ENCODE measurements around the gene GFOD1. TPM values are rescaled to one million over a fixed set of nuclear protein-coding genes. Genes with fewer than 3 reads are reported as not detected.

The GFOD1 gene
- polyA plus RNA-seq, 4 donors = 1.1 to 2.0 (median 1.9) TPM

- no peak for DNase-seq (ENCODE audit: low read depth in 4 of 4, low spot score in 2 of 4)
Measured at GRCh38 chr6:13488015-13488895, 855 bp upstream of the GFOD1 start.

DNA sequence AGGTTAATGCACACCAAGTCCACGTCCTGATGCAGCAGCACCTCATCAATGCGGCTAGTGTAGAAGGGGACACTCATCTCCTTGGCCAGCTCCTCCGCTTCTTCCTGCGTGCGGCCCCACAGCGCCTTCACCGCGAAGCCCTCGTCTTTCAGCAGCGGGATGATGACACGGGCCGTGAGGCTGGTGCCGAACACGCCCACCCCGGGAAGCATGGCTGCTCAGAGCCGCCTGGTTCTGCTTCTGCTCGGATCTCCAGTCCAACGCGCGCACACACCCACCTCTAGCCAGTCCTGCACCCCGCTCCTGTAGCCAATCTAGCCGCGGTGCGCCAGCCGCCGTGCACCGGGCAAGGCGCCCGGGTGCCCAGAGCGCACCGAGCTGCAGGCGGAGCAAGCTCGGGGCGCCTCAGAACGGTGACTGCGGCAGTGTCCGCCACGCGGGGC lies 700 bp downstream of the GFOD1 start:
- DNase-seq (ENCODE audit: low read depth in 4 of 4, low spot score in 2 of 4) = no peak

DNA sequence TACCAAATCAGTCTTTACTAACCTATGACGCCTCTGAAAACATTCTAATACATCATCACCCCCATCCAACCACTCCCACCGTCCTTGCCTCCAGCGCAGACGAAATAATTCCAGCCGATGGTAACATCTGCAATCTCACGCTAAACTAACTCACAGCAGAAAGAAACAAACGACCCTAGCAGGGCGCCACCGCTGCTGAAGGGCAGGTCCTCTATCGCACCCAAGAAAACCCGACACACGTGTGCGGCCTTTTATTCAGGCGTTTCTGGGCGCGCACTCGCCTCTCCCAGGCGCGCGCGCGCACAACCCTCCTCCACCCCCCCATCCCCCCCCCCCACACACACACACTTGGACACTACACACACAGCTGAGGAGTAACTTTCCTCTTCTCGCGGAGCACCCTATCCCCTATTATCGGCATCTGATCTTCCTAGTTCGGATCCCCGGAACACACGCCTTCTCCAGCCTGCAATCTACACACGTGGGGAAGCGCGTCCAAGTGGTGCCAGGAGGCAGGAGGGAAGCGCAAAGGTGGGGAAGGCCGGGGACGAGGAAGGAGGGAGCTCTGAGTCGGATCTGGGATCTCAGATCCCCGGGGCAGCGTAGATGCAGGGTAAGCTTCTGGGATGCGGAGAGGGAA lies 1.4 kb downstream of the GFOD1 start:
- DNase-seq (ENCODE audit: low read depth in 4 of 4, low spot score in 2 of 4) = no peak

- DNase-seq (ENCODE audit: low read depth in 4 of 4, low spot score in 2 of 4) = no peak
Measured at GRCh38 chr6:13485303-13485702, 2.1 kb downstream of the GFOD1 start.

- DNase-seq (ENCODE audit: low read depth in 4 of 4, low spot score in 2 of 4) = no peak
Measured at GRCh38 chr6:13484827-13485226, 2.6 kb downstream of the GFOD1 start.

GRCh38 chr6:13484138-13484708 lies 3.2 kb downstream of the GFOD1 start:
- no peak for DNase-seq (ENCODE audit: low read depth in 4 of 4, low spot score in 2 of 4)

- DNase-seq (ENCODE audit: low read depth in 4 of 4, low spot score in 2 of 4) = no peak
Measured at GRCh38 chr6:13480631-13481501, 6.5 kb downstream of the GFOD1 start.

- no peak for DNase-seq (ENCODE audit: low read depth in 4 of 4, low spot score in 2 of 4)
Measured at GRCh38 chr6:13479971-13480434, 7.4 kb downstream of the GFOD1 start.

DNA sequence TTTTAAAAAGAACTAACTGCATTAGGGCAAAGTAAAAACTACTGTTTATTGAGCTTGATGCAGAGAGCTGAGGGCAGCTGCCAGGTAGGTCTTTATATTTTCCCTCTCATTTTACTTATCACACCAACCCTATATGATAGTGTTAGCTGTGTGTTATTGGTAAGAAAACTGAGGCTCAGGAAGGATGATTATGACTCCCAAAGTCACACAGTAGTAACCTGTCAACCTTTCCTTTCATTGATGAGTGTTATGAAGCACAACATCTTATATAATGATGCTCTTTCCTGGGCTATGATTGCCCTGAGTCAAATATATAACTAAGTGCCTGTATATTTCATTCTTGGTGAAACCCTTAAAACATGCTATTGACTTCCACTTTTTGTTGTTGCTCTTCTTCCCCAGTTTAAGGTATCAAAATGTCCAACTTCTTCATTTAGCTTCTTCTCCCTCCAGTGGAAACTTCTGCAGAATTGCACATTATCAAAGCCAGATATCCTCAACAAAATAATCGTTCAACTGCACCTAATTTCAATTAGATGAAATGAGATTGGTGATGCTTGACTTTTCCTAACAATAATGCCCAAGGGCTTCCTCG lies 8.1 kb downstream of the GFOD1 start:
- DNase-seq (ENCODE audit: low read depth in 4 of 4, low spot score in 2 of 4) = no peak

DNA sequence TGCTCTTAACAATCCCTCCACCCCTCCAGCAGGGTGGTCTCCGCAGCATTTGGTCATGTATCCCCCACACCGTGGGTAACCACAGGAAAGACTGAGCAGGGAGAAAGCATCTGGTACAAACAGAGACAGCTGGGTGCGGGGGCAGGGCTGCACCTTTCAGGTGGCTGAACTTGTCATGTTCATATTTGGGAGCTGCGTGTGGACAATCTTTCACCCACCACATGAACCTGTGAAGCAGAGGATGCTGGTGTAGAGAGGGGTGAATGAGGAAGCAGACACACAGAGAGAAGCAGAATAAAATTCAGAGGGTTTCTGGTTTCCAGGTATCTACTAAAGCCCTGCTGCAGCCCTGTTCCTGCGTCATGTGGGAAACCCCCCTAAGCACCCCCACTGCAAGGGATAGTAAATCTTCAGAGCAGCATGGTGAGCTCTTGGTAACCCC lies 8.9 kb downstream of the GFOD1 start:
- no peak for DNase-seq (ENCODE audit: low read depth in 4 of 4, low spot score in 2 of 4)

DNA sequence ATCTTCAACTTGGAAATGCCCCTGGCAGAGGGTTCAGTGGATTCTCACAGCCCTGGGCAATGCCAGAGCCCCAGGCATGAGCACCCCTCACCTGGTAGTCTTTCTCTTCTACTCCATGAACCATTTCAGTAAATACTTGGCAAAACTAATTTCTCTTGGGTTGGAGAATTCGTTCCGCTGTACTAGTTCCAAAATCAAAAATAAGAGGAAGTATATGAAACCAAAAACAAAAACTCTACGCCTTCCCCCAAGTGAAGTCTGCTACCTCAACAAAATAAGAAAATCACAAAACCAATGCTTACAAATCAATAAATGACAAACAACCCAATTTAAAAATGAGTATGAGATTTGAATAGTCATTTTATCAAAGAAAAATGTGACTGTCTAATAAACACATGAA lies 12.6 kb downstream of the GFOD1 start:
- no peak for DNase-seq (ENCODE audit: low read depth in 4 of 4, low spot score in 2 of 4)

GRCh38 chr6:13474360-13474759 lies 13.0 kb downstream of the GFOD1 start:
- DNase-seq (ENCODE audit: low read depth in 4 of 4, low spot score in 2 of 4) = no peak

- DNase-seq (ENCODE audit: low read depth in 4 of 4, low spot score in 2 of 4) = no peak
Measured at GRCh38 chr6:13473768-13474165, 13.6 kb downstream of the GFOD1 start.

- no peak for DNase-seq (ENCODE audit: low read depth in 4 of 4, low spot score in 2 of 4)
Measured at GRCh38 chr6:13472976-13473767, 14.2 kb downstream of the GFOD1 start.

DNA sequence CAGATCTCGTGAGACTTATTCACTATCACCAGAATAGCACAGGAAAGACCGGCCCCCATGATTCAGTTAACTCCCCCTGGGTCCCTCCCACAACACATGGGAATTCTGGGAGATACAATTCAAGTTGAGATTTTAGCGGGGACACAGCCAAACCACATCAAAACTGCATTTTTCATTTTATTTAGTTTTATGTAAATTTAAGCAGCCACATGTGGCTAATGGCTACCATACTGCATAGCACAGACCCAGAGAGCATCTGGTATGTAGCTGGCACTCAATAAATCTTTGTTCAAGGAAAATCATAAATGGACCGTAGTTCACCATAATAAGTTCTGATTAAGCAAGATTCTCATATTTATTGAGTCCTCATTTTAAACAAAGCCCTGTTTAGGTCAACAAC lies 15.3 kb downstream of the GFOD1 start:
- DNase-seq (ENCODE audit: low read depth in 4 of 4, low spot score in 2 of 4) = no peak

DNA sequence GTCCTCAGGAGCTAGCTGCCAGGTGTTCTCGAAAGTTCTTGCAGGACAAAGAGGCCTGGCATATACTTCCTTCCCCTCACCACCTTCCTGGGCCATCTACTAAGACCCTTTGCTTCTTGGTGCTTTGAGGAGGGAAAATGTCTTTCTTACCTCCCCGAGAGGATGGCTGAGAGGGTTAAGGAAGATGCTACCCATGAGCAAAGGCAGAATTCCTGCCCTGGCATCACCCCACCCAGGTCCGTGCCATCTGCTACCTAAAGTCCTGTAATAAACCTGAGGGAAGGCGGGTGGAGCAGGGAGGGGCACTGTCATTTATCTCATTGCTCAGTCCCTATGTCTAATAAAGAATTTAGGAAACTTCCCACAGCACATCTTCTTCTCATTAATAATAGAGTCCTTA lies 16.2 kb downstream of the GFOD1 start:
- no peak for DNase-seq (ENCODE audit: low read depth in 4 of 4, low spot score in 2 of 4)

GRCh38 chr6:13470238-13471140 lies 16.9 kb downstream of the GFOD1 start:
- no peak for DNase-seq (ENCODE audit: low read depth in 4 of 4, low spot score in 2 of 4)

GRCh38 chr6:13469693-13470092 lies 17.7 kb downstream of the GFOD1 start:
- no peak for DNase-seq (ENCODE audit: low read depth in 4 of 4, low spot score in 2 of 4)
